ENCODE measurements around the gene METAP2.

METAP2 gene

DNA sequence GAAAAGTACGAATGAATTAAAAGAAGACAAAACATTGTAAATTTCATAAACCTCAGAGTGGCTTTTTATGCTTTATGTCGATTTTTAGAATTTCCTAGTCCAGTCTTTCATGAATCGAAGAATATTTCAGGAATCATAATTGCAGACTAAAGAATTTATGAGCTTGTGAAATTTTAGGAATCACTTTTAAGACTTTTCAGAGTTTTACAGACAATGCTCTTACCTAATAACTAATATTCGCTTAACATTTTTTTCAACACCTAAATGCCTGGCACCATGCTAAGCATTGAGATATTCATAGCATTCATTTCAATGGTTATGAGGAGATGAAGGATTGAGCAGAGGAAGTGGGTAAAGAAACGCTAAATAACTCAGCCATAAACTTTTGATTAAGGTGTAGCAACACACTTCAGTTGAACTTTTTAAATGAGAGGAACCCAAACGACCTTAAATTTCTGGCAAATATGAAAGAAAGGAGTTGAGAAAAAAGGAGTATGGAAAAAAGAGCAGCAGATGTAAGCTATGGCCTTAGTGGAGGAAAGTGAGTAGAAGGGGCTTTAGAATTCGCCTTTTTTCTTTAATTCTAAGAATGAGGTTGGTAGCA, 78.1 kb downstream of the METAP2 start:
- peak in 3 of 6 experiments; percentile 31 to 62 (median 57) for DNase-seq

DNA sequence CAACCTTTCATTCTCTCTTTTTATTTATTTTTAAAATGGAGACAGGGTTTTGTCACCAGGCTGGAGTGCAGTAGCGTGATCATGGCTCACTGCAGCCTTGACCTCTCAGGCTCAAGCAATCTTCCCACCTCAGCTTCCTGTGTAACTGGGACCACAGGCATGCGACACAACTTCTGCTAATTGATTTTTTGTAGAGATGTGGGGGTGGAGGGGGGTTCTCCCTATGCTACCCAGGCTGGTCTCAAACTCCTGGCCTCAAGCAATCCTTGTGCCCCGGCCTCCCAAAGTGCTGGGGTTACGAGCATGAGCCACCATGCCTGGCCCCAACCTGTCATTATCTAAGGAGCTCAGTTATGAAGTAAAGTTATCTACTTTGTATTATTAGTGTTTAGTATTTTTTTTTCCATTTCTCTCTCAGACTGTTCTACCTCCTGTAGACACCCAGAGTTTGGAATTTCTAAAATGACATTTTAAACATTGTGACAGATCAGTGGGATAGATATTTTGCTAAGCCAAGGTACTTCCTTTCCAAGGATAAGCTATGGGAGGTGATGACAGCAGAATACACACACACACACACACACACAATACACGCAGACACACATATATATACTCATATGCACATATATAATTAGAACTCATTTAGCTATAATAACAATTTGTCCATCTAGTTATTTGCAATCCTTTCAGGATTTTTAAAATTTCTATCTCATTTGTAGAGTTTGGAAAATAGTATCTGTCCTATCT, 79.4 kb downstream of the METAP2 start:
- no peak for DNase-seq

DNA sequence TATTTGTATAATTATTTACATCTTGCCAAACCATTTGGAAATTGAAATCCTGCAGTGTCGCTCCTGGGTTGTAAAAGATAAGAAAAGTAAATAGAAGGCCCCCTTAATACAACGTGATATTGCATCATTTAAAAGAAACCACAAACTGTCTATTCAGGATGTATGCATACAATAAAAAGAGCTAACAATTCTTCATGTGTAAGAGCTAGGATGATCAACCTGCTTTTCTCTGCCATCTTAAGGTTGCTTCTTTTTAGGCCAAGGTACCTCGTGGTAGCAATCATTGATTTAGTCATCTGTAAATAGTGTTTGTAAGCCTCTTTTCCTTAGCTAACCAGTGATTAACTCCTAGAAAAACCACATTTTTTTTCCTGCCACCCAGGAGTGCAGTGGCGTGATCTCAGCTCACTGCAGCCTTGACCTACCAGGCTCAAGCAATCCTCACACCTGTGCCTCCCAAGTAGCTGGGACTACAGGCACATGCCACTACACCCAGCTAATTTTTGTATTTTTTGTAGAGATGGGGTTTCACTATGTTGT, 80.7 kb downstream of the METAP2 start:
- no peak for DNase-seq

DNA sequence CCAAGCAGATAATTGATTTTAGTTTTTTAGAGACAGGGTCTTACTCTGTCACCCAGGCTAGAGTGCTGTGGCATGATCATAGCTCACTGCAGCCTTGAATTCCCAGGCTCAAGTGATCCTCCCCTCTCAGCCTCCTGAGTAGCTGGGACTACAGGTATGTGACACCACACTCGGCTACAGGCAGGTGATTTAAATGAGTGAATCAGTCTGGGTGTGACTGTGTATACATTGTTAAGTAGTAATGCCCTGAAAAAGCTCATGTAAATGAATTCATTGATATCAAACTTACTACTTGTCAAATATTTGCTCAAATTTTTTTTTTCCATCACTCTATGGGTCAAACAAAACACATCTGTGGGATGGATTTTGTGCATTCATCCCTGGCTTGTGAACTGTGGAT, 83.7 kb downstream of the METAP2 start:
- DNase-seq = no peak

Data from stimulated activated naive CD4-positive, alpha-beta T cell (primary cell).